ENCODE data around the gene RGS11. TPM values are rescaled to one million over a fixed set of nuclear protein-coding genes. Genes with fewer than 3 reads are reported as not detected.

The RGS11 gene
- total and polyA plus RNA-seq, 9 of the 15 experiments (the other 6 are each of a cell fraction or from before 2014, with no cell fraction given): not detected

DNA sequence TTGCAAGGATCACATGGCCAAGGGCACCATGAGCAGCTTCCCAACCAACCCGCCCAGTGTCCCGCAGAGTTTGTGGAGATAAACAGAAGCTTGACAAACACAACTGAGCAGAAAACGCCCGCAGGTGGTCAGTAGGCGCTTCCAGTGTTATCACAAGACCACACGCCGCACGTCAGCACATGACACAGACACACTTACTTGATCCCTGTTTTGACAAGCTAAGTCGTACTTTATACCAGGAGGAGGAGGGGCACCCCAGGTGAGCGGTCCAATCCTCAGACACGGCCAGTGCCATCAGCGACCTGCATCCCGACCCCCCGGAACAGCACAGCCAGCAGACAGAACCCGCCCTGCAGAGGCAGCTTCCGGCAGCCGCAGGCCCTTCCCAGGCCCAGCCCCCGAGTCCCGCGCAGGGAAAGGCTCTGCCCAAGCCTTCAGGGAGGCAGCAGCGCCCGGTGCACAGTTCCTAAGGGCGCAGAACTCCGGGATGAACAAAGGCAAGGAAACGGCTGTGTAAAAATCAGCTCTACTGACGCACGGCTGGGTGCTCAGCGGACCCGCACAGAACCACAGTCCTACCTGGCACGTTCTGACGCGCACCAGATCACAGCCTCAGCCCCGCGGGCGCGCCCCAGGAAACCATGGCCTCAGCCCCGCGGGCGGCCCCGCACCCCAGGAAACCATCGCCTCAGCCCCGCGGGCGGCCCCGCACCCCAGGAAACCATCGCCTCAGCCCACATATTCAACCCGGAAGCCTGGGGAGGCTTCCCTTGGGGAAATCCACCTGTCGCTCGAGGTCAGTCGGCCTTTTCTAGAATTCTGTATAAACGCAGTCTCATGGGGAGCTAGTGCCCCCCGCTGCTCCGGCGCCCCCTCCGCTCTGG is 48.9 kb upstream of the RGS11 start (continued):
- TF ChIP-seq, protein P1, sequence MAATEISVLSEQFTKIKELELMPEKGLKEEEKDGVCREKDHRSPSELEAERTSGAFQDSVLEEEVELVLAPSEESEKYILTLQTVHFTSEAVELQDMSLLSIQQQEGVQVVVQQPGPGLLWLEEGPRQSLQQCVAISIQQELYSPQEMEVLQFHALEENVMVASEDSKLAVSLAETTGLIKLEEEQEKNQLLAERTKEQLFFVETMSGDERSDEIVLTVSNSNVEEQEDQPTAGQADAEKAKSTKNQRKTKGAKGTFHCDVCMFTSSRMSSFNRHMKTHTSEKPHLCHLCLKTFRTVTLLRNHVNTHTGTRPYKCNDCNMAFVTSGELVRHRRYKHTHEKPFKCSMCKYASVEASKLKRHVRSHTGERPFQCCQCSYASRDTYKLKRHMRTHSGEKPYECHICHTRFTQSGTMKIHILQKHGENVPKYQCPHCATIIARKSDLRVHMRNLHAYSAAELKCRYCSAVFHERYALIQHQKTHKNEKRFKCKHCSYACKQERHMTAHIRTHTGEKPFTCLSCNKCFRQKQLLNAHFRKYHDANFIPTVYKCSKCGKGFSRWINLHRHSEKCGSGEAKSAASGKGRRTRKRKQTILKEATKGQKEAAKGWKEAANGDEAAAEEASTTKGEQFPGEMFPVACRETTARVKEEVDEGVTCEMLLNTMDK (IDR thresholded peaks at IDR 0.05; ENCODE audit: borderline replicate concordance, insufficient read depth, low read depth, low read length, poor library complexity, severe bottlenecking): no peak
- TF ChIP-seq, protein P2, sequence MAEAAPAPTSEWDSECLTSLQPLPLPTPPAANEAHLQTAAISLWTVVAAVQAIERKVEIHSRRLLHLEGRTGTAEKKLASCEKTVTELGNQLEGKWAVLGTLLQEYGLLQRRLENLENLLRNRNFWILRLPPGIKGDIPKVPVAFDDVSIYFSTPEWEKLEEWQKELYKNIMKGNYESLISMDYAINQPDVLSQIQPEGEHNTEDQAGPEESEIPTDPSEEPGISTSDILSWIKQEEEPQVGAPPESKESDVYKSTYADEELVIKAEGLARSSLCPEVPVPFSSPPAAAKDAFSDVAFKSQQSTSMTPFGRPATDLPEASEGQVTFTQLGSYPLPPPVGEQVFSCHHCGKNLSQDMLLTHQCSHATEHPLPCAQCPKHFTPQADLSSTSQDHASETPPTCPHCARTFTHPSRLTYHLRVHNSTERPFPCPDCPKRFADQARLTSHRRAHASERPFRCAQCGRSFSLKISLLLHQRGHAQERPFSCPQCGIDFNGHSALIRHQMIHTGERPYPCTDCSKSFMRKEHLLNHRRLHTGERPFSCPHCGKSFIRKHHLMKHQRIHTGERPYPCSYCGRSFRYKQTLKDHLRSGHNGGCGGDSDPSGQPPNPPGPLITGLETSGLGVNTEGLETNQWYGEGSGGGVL (CRISPR knock-in tag; IDR thresholded peaks at IDR 0.05): no peak
- TF ChIP-seq KHSRP (IDR thresholded peaks at IDR 0.05) (no peak), SNIP1 (IDR thresholded peaks at IDR 0.05; ENCODE audit: low read depth) (no peak), BHLHE40 (IDR thresholded peaks at IDR 0.05; ENCODE audit: low read length) (peak; percentile 96), HDAC8 (tag; IDR thresholded peaks at IDR 0.05) (no peak), TCF3 (CRISPR knock-in tag; IDR thresholded peaks at IDR 0.05) (peak; percentile 90), ZBTB11 (CRISPR knock-in tag; IDR thresholded peaks at IDR 0.05) (peak in 1 of 3 experiments; percentile 65; a peak in 2 of 6 replicates), GABPA (tag; conservative IDR thresholded peaks at IDR 0.05; ENCODE audit: low read depth) (peak; percentile 65), SIX5 (IDR thresholded peaks at IDR 0.05; ENCODE audit: borderline replicate concordance in 1 of 2, insufficient read depth in 1 of 2, low read depth in 1 of 2, low read length in 2 of 2) (no peak)
- TF ChIP-seq, protein P3, sequence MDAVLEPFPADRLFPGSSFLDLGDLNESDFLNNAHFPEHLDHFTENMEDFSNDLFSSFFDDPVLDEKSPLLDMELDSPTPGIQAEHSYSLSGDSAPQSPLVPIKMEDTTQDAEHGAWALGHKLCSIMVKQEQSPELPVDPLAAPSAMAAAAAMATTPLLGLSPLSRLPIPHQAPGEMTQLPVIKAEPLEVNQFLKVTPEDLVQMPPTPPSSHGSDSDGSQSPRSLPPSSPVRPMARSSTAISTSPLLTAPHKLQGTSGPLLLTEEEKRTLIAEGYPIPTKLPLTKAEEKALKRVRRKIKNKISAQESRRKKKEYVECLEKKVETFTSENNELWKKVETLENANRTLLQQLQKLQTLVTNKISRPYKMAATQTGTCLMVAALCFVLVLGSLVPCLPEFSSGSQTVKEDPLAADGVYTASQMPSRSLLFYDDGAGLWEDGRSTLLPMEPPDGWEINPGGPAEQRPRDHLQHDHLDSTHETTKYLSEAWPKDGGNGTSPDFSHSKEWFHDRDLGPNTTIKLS (IDR thresholded peaks at IDR 0.05; ENCODE audit: borderline replicate concordance, low read depth): no peak; the same call in 1 of the 2 replicates
- TF ChIP-seq, protein P4, sequence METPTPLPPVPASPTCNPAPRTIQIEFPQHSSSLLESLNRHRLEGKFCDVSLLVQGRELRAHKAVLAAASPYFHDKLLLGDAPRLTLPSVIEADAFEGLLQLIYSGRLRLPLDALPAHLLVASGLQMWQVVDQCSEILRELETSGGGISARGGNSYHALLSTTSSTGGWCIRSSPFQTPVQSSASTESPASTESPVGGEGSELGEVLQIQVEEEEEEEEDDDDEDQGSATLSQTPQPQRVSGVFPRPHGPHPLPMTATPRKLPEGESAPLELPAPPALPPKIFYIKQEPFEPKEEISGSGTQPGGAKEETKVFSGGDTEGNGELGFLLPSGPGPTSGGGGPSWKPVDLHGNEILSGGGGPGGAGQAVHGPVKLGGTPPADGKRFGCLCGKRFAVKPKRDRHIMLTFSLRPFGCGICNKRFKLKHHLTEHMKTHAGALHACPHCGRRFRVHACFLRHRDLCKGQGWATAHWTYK (CRISPR knock-in tag; IDR thresholded peaks at IDR 0.05): no peak
